A549 treated with RU486 at 1 μM for 4 hours (cell line): ENCODE results near the gene BTBD9. TPM values are rescaled to one million over a fixed set of nuclear protein-coding genes. Genes with fewer than 3 reads are reported as not detected.

Source experiments
- total RNA-seq: library from RNA; stranded (reverse); fragments of 200-300 nt; extraction: Qiagen RNA extraction; gene quantifications from 5 replicates; pipeline ENCODE4 v1.2.3, GENCODE V29; 2022; ENCODE audit warnings: low read depth

The BTBD9 gene
- 2.1 to 2.9 TPM (median 2.4 TPM) in 5 replicates for total RNA-seq

GRCh38 chr6:38639498-38640215, at the start of gene BTBD9:
TSS of gene BTBD9 (minus strand) at chr6:38639929.

Other genes with a start within 250 kb of the BTBD9 start
- 52.5 to 104 TPM (median 94.4 TPM) in 5 replicates for gene GLO1, start 63.2 kb upstream of the BTBD9 start, total RNA-seq
- gene DNAH8, start 75.4 kb upstream of the BTBD9 start, total RNA-seq, result not detected in 5 replicates